ENCODE data around the gene TMEM33.

The TMEM33 gene

GRCh38 chr4:41940834-41941233 is 5.6 kb downstream of the TMEM33 start:
- no peak for DNase-seq

GRCh38 chr4:41943506-41943905 is 8.3 kb downstream of the TMEM33 start:
- no peak for DNase-seq

GRCh38 chr4:41944089-41944488 is 8.9 kb downstream of the TMEM33 start:
- DNase-seq, result no peak

GRCh38 chr4:41949531-41949930 is 14.3 kb downstream of the TMEM33 start:
- DNase-seq, result no peak

GRCh38 chr4:41957634-41958033 is 22.4 kb downstream of the TMEM33 start:
- no peak for DNase-seq

GRCh38 chr4:41963105-41963504 is 27.9 kb downstream of the TMEM33 start:
- DNase-seq, result no peak

GRCh38 chr4:41964401-41964800 is 29.2 kb downstream of the TMEM33 start:
- no peak for DNase-seq

- DNase-seq, result no peak
Observed at GRCh38 chr4:41967392-41967791, 32.2 kb downstream of the TMEM33 start.

- DNase-seq, result no peak
Observed at GRCh38 chr4:41969671-41970070, 34.4 kb downstream of the TMEM33 start.

GRCh38 chr4:41975341-41975740 is 40.1 kb downstream of the TMEM33 start:
- no peak for DNase-seq

- DNase-seq, result no peak
Observed at GRCh38 chr4:41976775-41977516, 41.7 kb downstream of the TMEM33 start.

GRCh38 chr4:41977709-41978108 is 42.5 kb downstream of the TMEM33 start:
- peak; percentile 22 for DNase-seq

- DNase-seq, result no peak
Observed at GRCh38 chr4:41981456-41981855, 46.2 kb downstream of the TMEM33 start, which contains the start of gene DCAF4L1. TSS of gene DCAF4L1 (plus strand) at chr4:41981756. CDS start at chr4:41981793, 37 bp downstream.

GRCh38 chr4:41982716-41983115 is 47.5 kb downstream of the TMEM33 start:
- no peak for DNase-seq

- no peak for DNase-seq
Observed at GRCh38 chr4:41985151-41985550, 49.9 kb downstream of the TMEM33 start.

GRCh38 chr4:41989994-41990364 is 54.8 kb downstream of the TMEM33 start:
- no peak for DNase-seq

- peak; percentile 86 for DNase-seq
Observed at GRCh38 chr4:41990365-41991111, 55.3 kb downstream of the TMEM33 start, which contains the start of gene SLC30A9. TSS of gene SLC30A9 (plus strand) at chr4:41990530. CDS start at chr4:41990652, 122 bp downstream.

- no peak for DNase-seq
Observed at GRCh38 chr4:41991916-41992767, 56.9 kb downstream of the TMEM33 start.

GRCh38 chr4:41992967-41993857 is 58.0 kb downstream of the TMEM33 start:
- DNase-seq, result no peak

- DNase-seq, result no peak
Observed at GRCh38 chr4:41994461-41994985, 59.3 kb downstream of the TMEM33 start.

GRCh38 chr4:41998019-41998418 is 62.8 kb downstream of the TMEM33 start:
- no peak for DNase-seq

- DNase-seq, result no peak
Observed at GRCh38 chr4:41999321-41999720, 64.1 kb downstream of the TMEM33 start.
